HG03520 (cell line): Measurements from ENCODE around the gene DAZAP2.
"Not testable (repeated sequence)": the region's sequence is repeated elsewhere in the genome, so short reads cannot be mapped to it uniquely, and the experiment has no call there.

Source experiments
- ATAC-seq: cut with Tn5 transposase; IDR thresholded peaks from one replicate; pipeline ENCODE4 v1.9.1; 2021; ENCODE audit warnings: mild to moderate bottlenecking, moderate library complexity; ENCODE audit not compliant: unreplicated experiment

DAZAP2 gene

DNA sequence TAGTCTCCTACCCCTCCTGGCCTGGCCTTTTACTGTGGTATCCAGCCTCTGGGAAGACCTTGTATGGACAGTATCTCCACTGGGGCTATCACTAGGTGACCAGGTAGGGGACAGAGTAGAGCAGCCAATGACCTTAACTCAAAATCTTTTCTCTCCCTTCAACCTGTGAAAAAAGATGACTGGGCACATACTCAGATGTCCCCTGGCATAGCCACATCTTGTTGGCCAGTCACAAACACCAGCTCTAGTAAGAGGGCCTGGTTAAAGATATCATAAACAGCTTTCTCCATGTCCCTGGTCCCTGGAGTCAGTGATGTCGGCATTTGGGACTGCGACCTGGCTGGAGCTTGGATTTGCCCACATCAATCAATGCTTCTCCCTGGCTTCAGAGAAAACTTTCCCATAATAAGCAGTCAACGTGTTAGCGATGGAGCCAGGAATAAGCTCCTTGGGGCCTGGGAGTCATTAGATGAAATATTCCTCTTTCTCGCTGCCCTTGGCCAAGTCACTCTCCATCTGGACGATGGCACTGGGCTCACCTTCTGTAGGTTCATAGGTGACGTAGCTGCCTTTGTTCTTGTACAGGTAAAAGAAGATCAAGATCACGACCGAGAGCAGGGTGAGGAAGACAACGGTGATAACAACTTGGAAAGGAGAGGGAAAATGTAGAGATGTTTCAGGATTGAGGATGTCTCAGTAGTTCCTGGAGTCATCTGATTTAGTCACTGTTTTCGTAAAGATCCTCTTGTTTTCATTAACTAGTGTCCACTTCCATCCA lies 7.0 kb downstream of the DAZAP2 start:
- ATAC-seq, result no peak

DNA sequence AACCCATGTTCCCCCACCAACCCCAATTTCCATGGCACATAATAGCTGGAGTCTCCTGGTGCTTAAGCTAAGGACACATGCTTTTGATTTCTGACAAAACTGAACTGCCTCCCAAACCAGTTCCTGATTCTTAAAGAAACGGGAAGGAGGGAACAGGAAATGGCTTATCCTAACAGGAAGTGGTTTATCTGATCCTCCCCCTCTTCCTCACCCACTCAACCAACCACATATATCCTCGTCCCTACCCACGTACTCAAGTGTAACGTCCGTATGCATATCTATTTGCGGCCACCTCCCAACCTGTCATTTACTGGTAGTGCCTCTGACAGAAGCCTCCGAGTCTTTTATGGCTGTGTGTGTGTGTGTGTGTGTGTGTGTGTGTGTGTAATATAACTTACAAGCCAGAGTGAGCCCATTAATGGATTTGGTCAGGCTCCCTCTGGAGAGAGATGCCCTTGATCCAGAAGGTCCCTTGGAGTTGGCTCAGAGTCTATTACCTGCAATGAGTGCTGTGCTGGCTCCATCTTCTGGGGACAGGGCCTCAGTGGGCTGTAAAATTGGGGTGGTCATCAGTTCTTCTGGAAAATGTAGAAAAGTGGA lies 7.7 kb downstream of the DAZAP2 start:
- ATAC-seq, result no peak

DNA sequence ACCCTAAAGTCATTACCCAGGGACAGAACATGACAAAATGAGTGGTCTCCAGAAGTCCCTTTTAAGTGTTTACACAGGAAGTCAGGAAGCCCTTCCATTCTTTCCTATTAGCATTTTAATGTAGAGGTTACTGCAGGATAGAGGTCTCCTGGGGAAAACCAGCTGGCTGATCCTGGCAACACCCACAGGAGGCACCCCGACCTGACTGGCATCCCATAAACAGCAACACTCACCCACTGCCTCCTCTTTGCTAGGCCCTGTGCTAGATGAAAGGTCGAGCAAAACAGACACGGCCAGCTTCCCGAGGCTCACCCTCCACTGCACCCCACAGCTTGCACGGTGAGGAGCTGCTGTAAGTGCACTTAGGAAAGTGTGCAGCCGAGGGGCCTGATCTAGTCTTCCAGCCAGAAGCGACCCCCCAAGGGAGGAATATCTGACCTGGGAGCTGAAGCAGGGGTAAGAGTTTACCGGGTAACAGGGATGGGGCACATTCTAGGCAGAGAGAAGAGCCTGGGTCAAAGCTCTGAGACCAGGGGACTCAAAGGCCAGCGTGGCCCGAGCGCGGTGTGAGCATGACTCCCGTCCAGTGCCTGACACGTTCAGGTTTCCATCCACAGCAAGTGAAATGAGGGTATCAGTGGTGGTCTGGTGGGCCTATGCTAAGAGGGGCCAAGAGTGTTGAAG lies 9.0 kb downstream of the DAZAP2 start:
- ATAC-seq, result no peak

DNA sequence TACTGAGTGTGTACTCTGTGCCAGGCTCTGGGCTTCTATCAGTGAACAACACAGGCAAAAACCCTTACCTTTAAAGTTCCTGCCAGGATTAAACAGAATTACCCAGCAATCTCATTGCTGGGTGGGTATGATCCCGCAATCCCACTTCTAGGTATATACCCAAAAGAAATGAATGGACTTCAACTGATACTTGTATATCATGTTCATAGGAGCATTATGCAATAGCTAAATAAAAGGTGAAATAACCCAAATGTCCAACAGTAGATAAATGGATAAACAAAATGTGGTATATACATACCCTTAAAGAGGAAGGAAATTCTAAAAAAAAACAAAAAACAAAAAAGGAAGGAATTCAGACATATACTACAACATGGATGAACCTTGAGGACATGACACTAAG lies 14.7 kb downstream of the DAZAP2 start:
- no peak for ATAC-seq

DNA sequence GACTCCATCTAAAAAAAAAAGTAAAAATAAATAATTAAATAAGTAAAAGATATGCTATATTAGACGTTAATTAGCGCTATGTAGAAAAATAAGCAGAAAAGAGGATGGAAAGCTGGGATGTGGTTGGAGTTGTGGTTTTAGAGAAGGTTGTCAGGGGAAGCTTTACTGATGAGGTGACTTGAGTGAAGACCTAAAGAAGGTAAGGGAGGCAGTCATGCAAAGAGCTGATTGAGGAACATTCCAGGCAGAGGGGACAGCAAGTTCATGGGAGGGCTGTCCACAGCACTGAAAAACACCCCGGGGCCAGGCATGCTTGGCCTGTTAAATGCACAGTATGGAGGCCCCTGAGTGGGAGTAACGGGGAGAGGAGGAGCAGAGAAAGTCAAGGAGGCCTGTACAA lies 15.9 kb downstream of the DAZAP2 start:
- no peak for ATAC-seq

DNA sequence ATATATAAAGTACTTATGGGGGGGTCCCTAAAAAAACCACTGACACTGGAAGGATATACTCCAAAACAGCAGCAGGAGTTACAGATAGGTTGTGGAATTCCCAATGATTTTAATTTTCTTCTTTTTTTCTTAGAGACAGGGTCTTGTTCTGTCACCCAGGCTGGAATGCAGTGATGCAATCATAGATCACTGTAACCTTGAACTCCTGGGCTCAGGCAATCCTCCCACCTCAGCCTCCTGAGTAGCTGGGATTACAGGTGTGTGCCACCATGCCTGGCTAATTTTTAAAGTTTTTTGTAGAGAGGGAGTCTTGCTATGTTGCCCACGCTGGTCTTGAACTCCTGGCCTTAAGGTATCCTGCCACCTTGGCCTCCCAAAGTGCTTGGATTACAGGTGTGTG lies 21.0 kb downstream of the DAZAP2 start:
- ATAC-seq, result not testable (repeated sequence)

DNA sequence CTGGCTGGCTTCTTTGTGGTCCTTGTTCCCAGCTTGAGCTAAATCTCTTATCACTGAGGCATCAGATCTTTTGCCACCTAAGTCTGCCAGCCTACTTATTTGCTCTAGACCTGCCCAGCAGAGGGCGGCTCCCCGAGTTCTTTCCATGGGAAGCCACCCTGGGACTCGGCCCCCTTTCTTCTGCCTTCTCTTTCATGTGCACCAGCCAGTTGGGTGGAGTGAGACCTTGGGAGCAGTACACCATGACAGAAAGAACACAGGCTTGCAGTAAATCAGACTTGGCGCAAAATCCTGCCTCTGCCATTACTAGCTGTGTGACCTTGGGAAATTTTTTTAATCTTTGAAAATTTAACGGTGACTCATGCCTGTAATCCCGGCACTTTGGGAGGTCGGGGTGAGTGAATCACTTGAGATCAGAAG lies 24.1 kb downstream of the DAZAP2 start:
- ATAC-seq, result no peak

DNA sequence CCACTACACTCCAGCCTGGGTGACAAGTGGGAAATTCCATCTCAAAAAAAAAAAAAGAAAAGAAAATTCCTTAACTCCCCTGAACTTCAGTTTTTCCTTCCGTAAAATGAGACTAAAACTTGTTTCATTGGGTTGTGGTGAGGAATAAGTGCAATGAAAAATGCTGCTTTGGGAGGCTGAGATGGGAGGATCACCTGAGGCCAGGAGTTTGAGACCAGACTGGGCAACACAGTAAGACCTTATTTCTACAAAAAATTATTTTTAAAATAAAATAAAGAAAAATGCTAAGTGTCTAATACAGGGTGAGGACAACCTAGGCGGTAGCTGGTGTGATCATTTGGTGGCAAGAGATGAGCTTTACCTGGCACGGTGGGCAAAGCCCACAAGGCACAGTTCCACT lies 24.7 kb downstream of the DAZAP2 start:
- no peak for ATAC-seq

DNA sequence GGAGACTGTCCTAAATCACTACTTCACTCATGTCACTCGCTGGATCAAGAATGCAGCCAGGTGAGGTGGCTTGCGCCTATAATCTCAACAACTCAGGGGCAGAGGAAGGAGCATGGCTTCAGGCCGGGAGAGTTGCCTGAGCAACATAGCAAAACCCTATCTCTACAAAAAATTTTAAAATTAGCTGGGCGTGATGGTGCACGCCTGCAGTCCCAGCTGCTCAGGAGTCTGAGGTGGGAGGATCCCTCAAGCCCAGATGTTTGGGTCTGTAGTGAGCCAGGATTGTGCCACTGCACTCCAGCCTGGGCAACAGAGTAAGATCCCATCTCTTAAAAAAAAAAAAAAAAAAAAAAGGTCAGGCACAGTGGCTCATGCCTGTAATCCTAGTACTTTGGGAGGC lies 25.7 kb downstream of the DAZAP2 start:
- ATAC-seq, result no peak

DNA sequence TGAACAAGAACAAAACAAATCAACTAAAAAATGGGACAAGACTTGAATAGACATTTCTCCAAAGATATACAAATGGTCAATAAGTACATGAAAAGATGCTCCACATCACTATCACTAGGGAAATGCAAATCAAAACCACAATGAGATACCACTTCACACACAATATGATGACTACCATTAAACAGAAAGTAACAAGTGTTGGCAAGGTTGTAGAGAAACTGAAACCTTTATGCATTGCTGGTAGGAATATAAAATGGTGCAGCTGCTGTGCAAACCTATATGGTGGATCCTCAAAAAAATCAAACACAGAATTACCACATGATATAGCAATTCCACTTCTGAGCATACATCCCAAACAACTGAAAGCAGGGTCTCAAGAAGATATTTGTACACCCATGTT lies 26.4 kb downstream of the DAZAP2 start:
- ATAC-seq, result no peak

DNA sequence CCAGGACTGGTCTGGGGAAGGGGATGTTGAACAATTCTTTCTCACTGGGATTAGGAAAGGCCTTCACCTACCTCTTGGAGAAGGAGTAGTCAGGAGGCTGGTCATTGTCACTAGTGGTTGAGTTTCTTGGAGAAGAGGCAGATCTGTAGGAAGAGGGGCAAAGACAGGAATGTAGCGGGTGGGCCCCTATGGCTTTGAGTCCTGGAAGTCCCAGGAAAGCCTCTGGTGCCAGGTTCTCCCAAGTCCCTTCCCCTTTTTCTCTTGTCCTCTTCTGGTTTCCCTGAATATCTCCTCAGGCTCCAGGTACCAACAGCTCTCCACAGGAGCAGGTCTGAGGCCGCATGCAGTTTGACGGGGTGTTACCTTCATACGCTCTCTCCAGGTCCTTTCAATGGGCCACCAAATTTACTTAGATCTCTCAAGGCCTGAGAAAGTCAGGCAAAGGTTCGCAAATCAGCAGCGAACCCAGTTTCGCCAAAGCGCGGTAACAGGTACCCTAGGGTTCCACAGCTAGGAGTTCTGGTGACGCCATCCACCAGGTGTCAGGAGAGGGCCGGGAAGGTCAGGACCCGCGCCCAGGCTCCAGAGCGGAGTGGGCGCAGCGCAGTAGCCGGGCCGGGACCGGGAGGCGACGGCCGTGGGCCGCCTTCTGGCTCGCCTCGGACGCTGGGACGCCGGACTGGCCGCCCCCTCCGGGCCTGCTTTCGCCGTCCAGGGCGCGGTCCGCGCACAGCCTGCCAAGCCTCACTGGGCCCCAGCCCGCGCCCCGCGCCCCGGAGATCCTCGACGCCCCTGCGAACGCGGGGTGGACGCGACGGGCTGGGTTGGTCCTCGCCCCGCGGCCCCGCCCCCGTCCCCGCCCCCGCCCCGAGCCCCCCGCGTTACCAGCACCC lies 30.8 kb downstream of the DAZAP2 start:
- peak; percentile 38 for ATAC-seq

DNA sequence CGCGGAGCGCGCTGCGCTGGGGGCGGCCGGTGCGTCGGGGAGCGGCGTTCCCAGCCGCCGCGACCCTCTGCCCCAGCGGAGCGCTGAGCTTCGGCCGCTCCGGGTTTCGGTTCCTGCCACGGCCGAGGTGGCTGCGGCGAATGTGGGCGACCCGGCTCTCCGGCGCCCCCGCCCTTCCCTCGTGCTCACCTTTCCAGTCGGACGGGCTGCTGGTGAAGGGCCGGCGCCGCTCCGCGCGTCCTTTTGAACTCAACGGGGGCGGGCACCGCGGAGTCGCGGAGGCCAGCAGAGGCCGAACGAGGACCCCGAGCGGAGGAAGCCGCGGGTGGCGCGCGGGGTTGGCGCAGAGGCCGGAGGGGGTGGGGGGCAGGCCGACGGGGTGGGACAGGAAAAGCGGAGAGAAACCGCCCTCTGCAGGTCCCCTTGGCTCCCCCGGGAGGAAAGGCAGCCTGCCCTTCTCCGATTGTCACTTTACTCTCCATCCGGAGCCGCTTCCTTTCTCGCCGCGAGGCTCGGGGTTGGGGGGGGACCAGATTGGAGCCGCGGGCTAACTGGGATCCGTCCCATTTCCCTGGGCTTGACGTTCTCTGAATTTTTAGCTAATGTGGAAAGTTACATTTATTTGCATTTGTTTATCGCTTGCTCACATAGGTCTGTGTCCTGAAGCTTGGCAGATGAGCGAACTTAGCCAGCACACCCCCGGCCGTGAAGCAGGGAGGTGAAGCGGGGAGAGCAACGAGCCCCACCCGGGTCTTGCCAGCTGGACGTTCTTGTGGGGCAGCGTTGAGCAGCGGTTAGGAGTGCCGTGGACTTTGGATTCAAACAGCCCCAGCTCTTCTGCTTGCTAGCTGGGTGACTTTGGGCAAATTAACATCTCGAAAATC lies 31.7 kb downstream of the DAZAP2 start, which contains the start of gene SMAGP:
TSS of gene SMAGP (minus strand) at position 349 of the 884 bp plus-strand sequence. CDS start 1,137 bp downstream, outside the sequence.
- ATAC-seq, result peak; percentile 58

DNA sequence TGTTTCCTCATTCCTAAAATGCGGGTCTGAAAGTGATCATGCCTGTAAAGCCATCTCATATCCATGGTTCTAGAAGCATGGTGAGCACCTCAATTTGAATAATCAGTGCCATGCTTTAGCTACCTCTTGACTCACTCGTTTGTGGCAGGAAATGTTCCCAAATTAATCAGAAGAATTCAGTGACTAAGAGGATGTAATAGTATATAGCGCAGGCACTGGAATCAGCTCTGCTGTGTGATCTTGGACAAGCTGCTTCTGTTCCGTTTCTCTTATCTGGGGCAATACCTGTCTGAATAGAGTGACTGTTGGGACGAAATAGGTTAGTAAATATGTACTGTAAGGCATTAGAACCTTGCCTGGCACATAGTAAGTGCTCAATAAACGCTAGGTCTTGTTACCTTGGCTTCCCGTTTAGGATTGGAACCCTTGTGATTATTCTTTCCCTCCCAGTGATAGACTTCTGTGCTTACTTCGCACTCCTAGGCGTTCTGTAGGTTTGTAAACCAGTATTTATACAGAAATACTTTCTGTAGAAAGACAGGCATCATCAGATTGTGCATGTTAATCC lies 32.4 kb downstream of the DAZAP2 start:
- ATAC-seq, result no peak

DNA sequence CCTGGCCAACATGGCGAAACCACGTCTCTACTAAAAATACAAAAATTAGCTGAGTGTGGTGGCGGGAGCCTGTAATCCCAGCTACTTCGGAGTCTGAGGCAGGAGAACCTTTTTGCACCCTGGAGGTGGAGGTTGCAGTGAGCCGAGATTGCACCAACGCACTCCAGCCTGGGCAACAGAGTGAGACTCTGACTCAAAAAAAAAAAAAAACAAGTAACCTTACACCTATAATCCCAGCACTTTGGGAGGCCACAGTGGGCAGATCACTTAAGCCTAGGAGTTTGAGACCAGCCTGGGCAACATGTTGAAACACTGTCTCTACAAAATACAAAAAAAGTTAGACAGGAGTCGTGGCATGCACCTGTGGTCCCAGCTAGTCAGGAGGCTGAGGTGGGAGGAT lies 34.2 kb downstream of the DAZAP2 start:
- ATAC-seq, result not testable (repeated sequence)

DNA sequence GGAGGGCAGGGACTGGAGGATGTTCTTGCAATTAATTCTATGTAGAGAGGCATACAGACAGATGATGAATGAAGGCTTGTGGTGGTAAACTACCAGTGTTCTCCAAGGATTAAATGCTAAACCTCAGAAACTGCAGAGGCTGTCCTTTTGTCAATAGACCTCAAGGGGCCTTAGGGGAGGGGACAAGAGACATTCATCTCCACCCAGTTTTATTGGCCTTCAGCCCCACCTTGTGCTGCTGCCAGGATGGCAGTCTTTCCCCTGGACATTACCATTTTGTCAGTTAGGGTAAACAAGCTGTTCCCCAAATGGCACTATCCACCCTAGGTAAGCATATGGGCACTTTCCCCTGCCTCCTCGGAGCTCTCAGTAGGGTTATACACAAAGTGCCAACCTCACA lies 36.5 kb downstream of the DAZAP2 start:
- no peak for ATAC-seq

DNA sequence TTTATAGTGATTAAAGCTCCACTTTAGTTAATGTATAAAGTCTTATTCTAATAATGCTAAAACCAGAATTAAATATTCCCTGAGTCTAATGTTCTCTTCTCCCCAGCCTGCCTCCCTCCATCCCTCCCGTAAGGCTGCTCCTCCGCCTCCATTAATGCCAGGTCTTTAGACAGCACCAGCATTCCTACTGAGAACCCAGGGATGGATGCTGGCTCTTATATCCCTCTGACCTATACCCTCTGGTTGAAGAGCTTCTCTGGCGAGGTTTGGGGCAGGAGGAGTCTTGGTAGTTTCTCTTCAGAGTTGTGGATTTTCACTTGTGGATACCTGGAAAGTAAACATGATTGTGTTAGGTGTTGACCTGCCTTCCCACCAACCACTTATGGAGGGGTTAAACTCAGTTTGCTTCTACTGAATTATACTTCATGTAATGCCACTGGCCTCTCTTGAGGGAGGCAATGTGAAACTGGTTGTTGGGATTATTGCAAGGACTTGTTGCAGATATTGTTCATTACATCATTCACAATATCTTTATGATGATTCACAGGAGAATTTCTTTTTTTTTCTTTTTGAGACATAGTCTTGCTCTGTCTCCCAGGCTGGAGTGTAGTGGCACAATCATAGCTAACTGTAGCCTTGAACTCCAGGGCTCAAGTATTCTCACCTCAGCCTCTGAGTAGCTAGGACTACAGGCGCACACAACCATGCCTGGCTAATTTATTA lies 42.7 kb downstream of the DAZAP2 start:
- ATAC-seq, result no peak

DNA sequence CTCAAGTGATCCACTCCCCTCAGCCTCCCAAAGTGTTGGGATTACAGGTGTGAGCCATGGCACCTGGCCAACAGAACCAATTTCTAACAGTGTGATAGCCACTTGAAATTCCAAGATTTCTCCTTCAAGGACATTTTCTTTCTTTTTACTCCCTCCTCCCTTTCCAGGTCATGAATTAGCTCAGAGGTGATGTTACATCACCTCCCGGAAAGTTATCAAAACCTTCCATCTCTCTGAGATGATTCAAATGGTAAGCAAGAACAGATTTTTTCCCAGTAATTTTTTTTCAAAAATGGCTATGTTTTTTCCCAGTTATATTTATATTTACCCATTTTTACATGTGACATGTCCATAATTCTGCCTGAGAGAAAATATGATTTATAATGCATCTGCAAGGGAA lies 47.2 kb downstream of the DAZAP2 start:
- ATAC-seq, result no peak

DNA sequence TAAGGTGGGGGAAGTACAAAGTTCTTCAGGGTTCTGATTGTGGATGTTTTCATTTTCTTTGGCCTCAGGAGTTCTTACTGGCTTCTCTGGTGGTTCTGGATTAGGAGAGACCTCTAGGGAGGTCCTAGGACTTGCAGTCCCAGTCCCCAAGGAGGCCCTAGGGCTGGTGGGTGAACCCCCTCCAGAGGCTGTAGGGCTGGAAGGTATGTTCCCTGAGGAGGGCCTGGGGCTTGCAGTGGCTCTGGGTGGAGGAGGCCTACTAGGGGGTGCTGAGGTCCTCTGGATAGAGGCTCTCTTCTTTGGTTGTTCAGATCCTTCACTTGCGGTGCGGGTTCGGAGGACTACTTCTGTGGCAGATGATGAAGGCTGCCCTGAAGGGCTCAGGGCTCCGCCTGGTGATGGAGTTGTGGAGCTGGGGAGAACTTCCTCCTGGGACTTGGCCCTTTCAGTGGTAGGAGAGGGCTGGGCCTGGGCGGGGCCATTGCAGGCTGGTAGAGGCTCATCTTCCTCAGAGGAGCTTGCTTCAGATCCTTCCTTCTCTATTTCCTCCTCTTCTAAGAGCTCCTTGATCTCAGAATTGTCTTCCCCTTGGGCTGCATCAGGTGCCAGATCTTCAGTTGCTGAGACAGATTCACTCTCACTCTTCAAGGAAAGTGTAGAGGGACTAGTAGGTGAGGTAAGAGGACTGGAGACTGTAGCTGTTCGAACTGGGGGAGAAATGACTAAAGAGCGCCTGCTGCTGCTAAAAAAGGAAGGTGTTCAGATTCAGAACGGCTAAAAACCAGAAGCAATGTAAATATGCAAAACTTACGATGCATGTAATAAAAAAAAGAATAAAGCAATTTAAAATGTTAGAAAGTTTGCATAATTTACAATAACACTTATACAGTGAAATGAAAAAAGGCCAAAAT lies 53.2 kb downstream of the DAZAP2 start:
- ATAC-seq, result not testable (repeated sequence)
